Measurements from ENCODE around the gene MBD3L1.

Gene MBD3L1

GRCh38 chr19:8835877-8836276 lies 3.7 kb downstream of the MBD3L1 start:
- Mint-ChIP-seq H3K4me1 (ENCODE audit: low read depth in 2 of 2) (peaks cover 6 to 15% of the 10 kb centered on the region in 2 donors), H3K36me3 (ENCODE audit: insufficient read depth) (peaks cover 3% of the 10 kb centered on the region), H3K27ac (no peak overlapping the region), H3K27me3 (peaks cover 14% of the 10 kb centered on the region in 2 donors), H3K4me3 (no peak overlapping the region), H3K9me3 (no peaks in the 10 kb centered on the region)
- no peak for DNase-seq
- ATAC-seq (replicated peaks) = no peak

GRCh38 chr19:8840708-8841107 lies 8.5 kb downstream of the MBD3L1 start:
- DNase-seq (no peak), ATAC-seq (replicated peaks) (no peak)
- H3K4me3 Mint-ChIP-seq = no peak overlapping the region
- peaks cover 35% of the 10 kb centered on the region in 2 donors for H3K27me3 Mint-ChIP-seq
- H3K27ac Mint-ChIP-seq = no peak overlapping the region
- no peaks in the 10 kb centered on the region for H3K4me1 Mint-ChIP-seq (ENCODE audit: low read depth in 2 of 2)
- no peaks in the 10 kb centered on the region for H3K9me3 Mint-ChIP-seq
- H3K36me3 Mint-ChIP-seq (ENCODE audit: insufficient read depth) = peaks cover 2% of the 10 kb centered on the region

GRCh38 chr19:8846819-8847218 lies 14.6 kb downstream of the MBD3L1 start:
- Mint-ChIP-seq H3K27me3 (peaks cover 36 to 46% of the 10 kb centered on the region in 2 donors), H3K9me3 (peaks cover 0 to 3% of the 10 kb centered on the region in 2 donors)
- no peak for DNase-seq

GRCh38 chr19:8849232-8849631 lies 17.1 kb downstream of the MBD3L1 start:
- no peak for ATAC-seq (replicated peaks)
- no peak overlapping the region for H3K27ac Mint-ChIP-seq
- DNase-seq = no peak
- no peaks in the 10 kb centered on the region for H3K36me3 Mint-ChIP-seq (ENCODE audit: insufficient read depth)
- no peak overlapping the region for H3K4me3 Mint-ChIP-seq
- H3K27me3 Mint-ChIP-seq = peaks cover 32 to 49% of the 10 kb centered on the region in 2 donors
- H3K9me3 Mint-ChIP-seq = peaks cover 0 to 3% of the 10 kb centered on the region in 2 donors
- H3K4me1 Mint-ChIP-seq (ENCODE audit: low read depth in 2 of 2) = no peaks in the 10 kb centered on the region

More at GRCh38 chr19:8846819-8847218, 14.6 kb downstream of the MBD3L1 start:
- no peak for ATAC-seq (replicated peaks)
- no peak overlapping the region for H3K27ac Mint-ChIP-seq
- no peak overlapping the region for H3K4me3 Mint-ChIP-seq
- no peaks in the 10 kb centered on the region for H3K4me1 Mint-ChIP-seq (ENCODE audit: low read depth in 2 of 2)
- H3K36me3 Mint-ChIP-seq (ENCODE audit: insufficient read depth) = peaks cover 2% of the 10 kb centered on the region

- Mint-ChIP-seq H3K9me3 (peaks cover 0 to 3% of the 10 kb centered on the region in 2 donors), H3K36me3 (ENCODE audit: insufficient read depth) (no peaks in the 10 kb centered on the region), H3K27me3 (peaks cover 32 to 54% of the 10 kb centered on the region in 2 donors), H3K4me3 (no peak overlapping the region), H3K27ac (no peak overlapping the region), H3K4me1 (ENCODE audit: low read depth in 2 of 2) (no peaks in the 10 kb centered on the region)
- DNase-seq (no peak), ATAC-seq (replicated peaks) (no peak)
Observed at GRCh38 chr19:8850488-8850887, 18.3 kb downstream of the MBD3L1 start.

- no peak for DNase-seq
- Mint-ChIP-seq H3K9me3 (no peaks in the 10 kb centered on the region), H3K4me3 (no peak overlapping the region), H3K27me3 (peaks cover 27 to 52% of the 10 kb centered on the region in 2 donors), H3K36me3 (ENCODE audit: insufficient read depth) (peaks cover 6% of the 10 kb centered on the region), H3K4me1 (ENCODE audit: low read depth in 2 of 2) (no peaks in the 10 kb centered on the region), H3K27ac (no peak overlapping the region)
- no peak for ATAC-seq (replicated peaks)
Observed at GRCh38 chr19:8858260-8858659, 26.1 kb downstream of the MBD3L1 start.

- Mint-ChIP-seq H3K4me3 (no peak overlapping the region), H3K27me3 (peaks cover 11 to 12% of the 10 kb centered on the region in 2 donors), H3K4me1 (ENCODE audit: low read depth in 2 of 2) (no peaks in the 10 kb centered on the region), H3K27ac (no peak overlapping the region), H3K36me3 (ENCODE audit: insufficient read depth) (no peaks in the 10 kb centered on the region), H3K9me3 (no peaks in the 10 kb centered on the region)
- ATAC-seq (replicated peaks) (no peak), DNase-seq (no peak)
Observed at GRCh38 chr19:8866344-8866743, 34.2 kb downstream of the MBD3L1 start.

- DNase-seq = no peak
- Mint-ChIP-seq H3K27ac (no peak overlapping the region), H3K4me3 (no peak overlapping the region), H3K27me3 (peaks cover 18 to 33% of the 10 kb centered on the region in 2 donors), H3K9me3 (peaks cover 6% of the 10 kb centered on the region in 2 donors), H3K4me1 (ENCODE audit: low read depth in 2 of 2) (no peaks in the 10 kb centered on the region), H3K36me3 (ENCODE audit: insufficient read depth) (no peaks in the 10 kb centered on the region)
- no peak for ATAC-seq (replicated peaks)
Observed at GRCh38 chr19:8877854-8878705, 45.9 kb downstream of the MBD3L1 start.

- H3K4me3 Mint-ChIP-seq = no peak overlapping the region
- H3K9me3 Mint-ChIP-seq = peaks cover 6% of the 10 kb centered on the region in 2 donors
- H3K36me3 Mint-ChIP-seq (ENCODE audit: insufficient read depth) = no peaks in the 10 kb centered on the region
- DNase-seq (no peak), ATAC-seq (replicated peaks) (no peak)
- H3K4me1 Mint-ChIP-seq (ENCODE audit: low read depth in 2 of 2) = no peaks in the 10 kb centered on the region
- H3K27ac Mint-ChIP-seq = no peak overlapping the region
- peaks cover 16 to 28% of the 10 kb centered on the region in 2 donors for H3K27me3 Mint-ChIP-seq
Observed at GRCh38 chr19:8880868-8881488, 48.8 kb downstream of the MBD3L1 start.

- no peak overlapping the region for H3K27ac Mint-ChIP-seq
- no peak for DNase-seq
- no peak for ATAC-seq (replicated peaks)
- peaks cover 6% of the 10 kb centered on the region in 2 donors for H3K9me3 Mint-ChIP-seq
- H3K36me3 Mint-ChIP-seq (ENCODE audit: insufficient read depth) = no peaks in the 10 kb centered on the region
- no peak overlapping the region for H3K4me3 Mint-ChIP-seq
- H3K27me3 Mint-ChIP-seq = peaks cover 16 to 28% of the 10 kb centered on the region in 2 donors
- H3K4me1 Mint-ChIP-seq (ENCODE audit: low read depth in 2 of 2) = no peaks in the 10 kb centered on the region
Observed at GRCh38 chr19:8881512-8881911, 49.3 kb downstream of the MBD3L1 start.

GRCh38 chr19:8884416-8884815 lies 52.2 kb downstream of the MBD3L1 start:
- peaks cover 0 to 4% of the 10 kb centered on the region in 2 donors for H3K9me3 Mint-ChIP-seq
- no peak overlapping the region for H3K27ac Mint-ChIP-seq
- ATAC-seq (replicated peaks) (no peak), DNase-seq (no peak)
- H3K4me1 Mint-ChIP-seq (ENCODE audit: low read depth in 2 of 2) = no peaks in the 10 kb centered on the region
- peaks cover 0 to 11% of the 10 kb centered on the region in 2 donors for H3K27me3 Mint-ChIP-seq
- H3K4me3 Mint-ChIP-seq = no peak overlapping the region
- H3K36me3 Mint-ChIP-seq (ENCODE audit: insufficient read depth) = no peaks in the 10 kb centered on the region

- no peak overlapping the region for H3K27ac Mint-ChIP-seq
- H3K9me3 Mint-ChIP-seq = peaks cover 0 to 2% of the 10 kb centered on the region in 2 donors
- no peak overlapping the region for H3K4me3 Mint-ChIP-seq
- no peak for DNase-seq
- H3K36me3 Mint-ChIP-seq (ENCODE audit: insufficient read depth) = no peaks in the 10 kb centered on the region
- peaks cover 0 to 7% of the 10 kb centered on the region in 2 donors for H3K27me3 Mint-ChIP-seq
- no peak for ATAC-seq (replicated peaks)
- no peaks in the 10 kb centered on the region for H3K4me1 Mint-ChIP-seq (ENCODE audit: low read depth in 2 of 2)
Observed at GRCh38 chr19:8887364-8887763, 55.2 kb downstream of the MBD3L1 start.

- no peaks in the 10 kb centered on the region for H3K36me3 Mint-ChIP-seq (ENCODE audit: insufficient read depth)
- H3K27me3 Mint-ChIP-seq = no peaks in the 10 kb centered on the region
- no peak overlapping the region for H3K27ac Mint-ChIP-seq
- H3K4me3 Mint-ChIP-seq = no peak overlapping the region
- no peaks in the 10 kb centered on the region for H3K9me3 Mint-ChIP-seq
- no peak for ATAC-seq (replicated peaks)
- no peaks in the 10 kb centered on the region for H3K4me1 Mint-ChIP-seq (ENCODE audit: low read depth in 2 of 2)
- DNase-seq = no peak
Observed at GRCh38 chr19:8890260-8890659, 58.1 kb downstream of the MBD3L1 start.
